Measurements from ENCODE around the gene ALG10.

DNA sequence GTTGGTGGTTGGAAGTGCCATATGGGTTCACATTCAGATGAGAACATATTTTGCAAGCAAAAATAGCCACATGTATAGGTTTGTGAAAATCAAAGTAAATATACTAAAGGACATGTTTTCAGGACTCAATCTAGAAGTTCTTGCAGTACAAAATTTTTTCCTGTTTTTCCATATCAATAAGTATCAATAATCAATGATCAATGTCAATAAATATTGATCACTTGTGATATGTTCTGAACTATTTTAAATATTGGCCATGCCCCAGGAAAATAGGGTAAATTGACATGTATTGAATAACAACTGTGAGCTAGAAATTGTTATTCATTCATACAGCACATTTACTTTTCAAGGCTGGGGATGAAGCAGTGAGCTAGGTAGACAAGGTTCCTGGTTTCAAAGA lies 24.3 kb downstream of the ALG10 start:
- no peak for TF ChIP-seq CTCF (IDR thresholded peaks at IDR 0.05; ENCODE audit: low read depth, low read length, poor library complexity, severe bottlenecking)
- no peak for TF ChIP-seq EZH2phosphoT487 (IDR thresholded peaks at IDR 0.05; ENCODE audit: borderline replicate concordance, low read length)
